Measurements from ENCODE around the gene COLQ.

The COLQ gene

GRCh38 chr3:15453991-15454625 is 67.4 kb downstream of the COLQ start:
- DNase-seq = no peak

DNA sequence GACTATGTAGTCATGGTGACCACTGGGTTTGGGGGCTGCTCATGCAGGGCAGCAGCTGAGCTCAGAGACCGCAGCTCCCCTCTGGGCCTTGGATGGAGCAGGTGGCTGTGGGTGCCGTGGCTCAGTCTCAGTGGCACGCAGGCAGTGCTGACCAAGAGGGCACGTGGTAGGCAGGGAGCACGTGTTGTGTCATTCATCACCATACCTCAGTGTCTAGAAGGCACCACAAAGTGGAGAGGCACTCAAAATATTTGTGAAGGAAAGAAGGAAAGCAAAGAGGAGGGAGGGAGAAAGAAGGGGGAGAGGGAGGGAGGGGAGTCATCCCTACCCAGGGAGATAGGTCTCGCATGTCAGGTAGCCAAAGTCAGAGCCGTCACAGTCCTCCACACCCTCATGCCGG is 68.0 kb downstream of the COLQ start:
- DNase-seq = no peak

DNA sequence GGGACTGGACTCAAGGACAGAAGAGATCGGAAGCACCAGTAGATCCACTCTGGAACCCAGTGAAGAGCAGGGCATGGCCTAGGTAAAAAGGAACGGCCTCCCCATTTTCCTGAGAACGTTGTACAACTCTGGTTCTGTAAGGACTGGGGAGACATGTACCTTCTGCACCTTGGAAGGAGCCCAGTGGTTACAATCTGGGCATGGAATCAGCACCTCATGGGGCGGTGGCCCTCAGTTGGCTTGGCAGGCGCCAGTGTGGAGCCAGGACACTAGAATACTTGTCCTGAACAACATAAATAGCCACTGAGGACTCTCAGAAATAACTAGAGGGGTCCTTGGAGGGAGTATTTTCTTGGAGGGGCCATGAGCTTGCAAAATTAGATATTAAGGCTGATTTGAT is 68.5 kb downstream of the COLQ start:
- no peak for DNase-seq

- no peak for DNase-seq
These were observed 69.3 kb downstream of the COLQ start for GRCh38 chr3:15452156-15452555.

- DNase-seq = no peak
These were observed 70.0 kb downstream of the COLQ start for GRCh38 chr3:15451216-15452113.

GRCh38 chr3:15450438-15451215 is 70.9 kb downstream of the COLQ start:
- DNase-seq = no peak

- no peak for DNase-seq
These were observed 71.8 kb downstream of the COLQ start for GRCh38 chr3:15449489-15450224.

DNA sequence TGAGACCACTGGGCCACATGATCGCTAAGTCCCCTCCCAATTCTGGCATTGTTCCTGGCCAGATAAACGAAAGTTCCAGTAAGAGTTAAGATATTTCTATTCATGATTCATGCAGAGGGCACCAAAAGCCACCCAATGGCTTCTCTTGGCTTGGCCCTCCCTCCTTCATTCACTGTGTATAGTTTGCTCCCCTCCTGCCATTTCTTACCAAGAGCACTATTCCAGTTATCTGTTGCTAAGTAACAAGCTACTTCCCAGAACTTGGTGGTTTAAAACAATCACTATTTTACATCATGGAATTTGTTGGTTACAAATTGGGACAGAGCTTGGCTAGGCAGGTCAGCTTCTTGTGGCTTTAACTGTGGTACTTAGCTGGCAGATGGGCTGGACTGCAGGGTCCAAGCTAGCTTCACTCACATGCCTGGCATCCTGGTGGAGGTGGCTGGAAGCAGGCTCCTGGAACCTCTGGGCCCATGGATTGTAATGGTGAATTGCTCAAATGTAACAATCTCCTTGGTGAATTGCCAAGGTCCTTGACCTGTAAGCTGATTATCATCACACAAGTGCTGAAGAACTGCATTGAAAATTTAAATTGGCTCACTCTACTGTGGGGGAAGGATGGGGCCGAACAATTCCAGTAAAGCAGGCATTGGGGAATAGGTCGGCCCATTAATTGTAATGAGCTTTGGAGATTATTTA is 77.5 kb downstream of the COLQ start:
- no peak for DNase-seq

- DNase-seq = no peak
These were observed 80.6 kb downstream of the COLQ start for GRCh38 chr3:15440891-15441290.

DNA sequence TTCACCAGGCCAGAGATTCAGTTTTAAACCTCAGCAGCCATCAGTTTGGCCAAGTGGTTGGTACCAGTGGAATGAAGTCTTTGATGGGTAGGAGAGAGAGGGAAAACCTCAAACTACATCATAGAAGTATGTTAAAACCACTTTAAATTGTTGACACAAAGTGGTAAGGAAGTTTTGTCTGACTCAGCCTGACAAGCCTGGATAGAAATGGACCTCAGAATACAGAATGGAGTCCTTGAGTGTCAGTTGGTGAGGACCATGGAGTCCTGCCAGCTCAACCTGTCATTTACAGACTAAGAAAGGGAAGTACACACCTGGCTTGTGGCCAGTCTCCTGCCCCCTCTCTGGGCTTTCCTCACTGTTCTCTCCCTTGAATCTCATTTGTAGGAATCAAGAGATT is 82.0 kb downstream of the COLQ start:
- DNase-seq = no peak

GRCh38 chr3:15438983-15439382 is 82.5 kb downstream of the COLQ start:
- DNase-seq = no peak

- DNase-seq = no peak
These were observed 85.3 kb downstream of the COLQ start for GRCh38 chr3:15436246-15436645.

- no peak for DNase-seq
These were observed 86.8 kb downstream of the COLQ start for GRCh38 chr3:15434756-15435155.

DNA sequence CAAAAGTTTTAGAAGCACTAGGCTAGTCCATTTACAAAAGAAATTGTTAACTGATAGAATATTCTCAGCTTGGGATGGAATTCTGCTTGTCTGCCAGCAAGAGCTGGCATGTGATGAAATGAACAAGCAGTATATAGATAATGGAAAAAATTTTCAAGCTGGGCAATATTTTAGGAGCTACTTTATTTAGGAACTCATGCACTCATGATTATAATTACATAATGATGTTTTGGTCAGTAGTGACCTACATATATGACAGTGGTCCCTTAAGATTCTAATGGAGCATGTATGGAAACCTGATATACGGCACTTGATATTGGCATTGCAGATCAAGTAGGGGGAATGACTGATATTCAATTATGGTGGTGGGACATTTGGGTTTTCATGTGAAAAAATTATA is 88.0 kb downstream of the COLQ start:
- DNase-seq = no peak

DNA sequence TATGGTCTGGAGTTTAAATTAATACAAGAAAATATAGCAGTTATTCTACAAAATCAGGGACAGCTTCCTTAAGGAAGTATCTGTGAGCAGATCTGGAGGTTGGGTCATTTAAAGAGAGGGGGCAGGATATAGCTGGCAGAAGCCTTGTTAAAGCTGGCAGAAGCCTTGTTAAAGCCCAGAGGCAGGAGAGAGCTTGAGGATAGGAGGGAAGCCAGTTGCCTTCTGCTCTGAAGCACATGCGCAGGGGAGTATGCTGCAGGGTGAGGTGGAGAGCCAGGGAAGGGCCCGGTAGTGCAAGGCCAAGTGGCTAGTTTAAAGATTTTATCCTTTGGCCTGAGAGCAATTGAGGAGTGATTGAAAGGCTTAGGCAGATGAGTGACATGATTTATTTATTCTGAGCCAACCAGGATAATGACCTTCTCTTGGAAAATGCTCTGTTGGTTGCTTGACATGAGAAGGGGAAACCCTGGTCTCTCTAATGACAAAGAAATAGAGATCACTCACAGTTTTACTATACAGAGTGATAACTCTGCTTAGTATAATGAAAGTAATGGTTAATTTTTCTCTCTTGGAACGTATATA is 90.2 kb downstream of the COLQ start:
- no peak for DNase-seq

DNA sequence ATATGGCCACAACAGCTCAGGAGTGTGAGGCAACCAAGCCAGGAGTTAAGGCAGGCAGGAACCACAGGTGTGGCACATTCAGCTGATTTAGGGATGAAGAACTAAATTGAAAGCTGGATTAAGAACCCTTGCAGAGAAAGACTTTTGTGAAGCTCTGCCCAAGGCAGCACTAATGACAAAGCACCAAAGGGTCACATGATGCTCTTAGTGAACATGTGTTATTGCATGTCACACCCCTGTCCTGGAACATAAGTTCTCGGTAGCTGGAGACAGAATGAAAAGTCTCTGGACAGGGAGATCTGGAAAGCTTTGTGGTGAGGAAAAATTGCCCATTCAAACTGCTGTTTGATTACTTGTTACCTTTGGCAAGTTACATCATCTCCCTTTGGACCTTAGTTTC is 90.9 kb downstream of the COLQ start:
- DNase-seq = no peak

DNA sequence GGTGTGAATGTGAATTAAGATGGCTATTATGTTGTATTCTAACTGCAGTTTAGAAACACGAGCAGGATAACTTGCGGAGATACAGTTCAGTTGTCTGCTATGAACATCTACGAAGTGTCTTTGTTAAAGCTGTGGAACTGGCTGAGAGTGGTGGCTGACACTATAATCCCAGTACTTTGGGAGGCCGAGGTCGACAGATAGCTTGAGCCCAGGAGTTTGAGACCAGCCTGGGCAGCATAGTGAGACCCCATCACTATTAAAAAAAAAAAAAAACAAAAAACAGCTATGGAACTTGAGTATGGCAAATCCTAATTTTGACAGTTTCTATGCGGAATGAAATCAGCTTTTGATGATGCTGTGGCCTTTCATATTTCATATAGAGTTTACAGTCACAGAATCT is 92.4 kb downstream of the COLQ start:
- DNase-seq = no peak

GRCh38 chr3:15428539-15428938 is 93.0 kb downstream of the COLQ start:
- no peak for DNase-seq

GRCh38 chr3:15427981-15428380 is 93.5 kb downstream of the COLQ start:
- DNase-seq = no peak

DNA sequence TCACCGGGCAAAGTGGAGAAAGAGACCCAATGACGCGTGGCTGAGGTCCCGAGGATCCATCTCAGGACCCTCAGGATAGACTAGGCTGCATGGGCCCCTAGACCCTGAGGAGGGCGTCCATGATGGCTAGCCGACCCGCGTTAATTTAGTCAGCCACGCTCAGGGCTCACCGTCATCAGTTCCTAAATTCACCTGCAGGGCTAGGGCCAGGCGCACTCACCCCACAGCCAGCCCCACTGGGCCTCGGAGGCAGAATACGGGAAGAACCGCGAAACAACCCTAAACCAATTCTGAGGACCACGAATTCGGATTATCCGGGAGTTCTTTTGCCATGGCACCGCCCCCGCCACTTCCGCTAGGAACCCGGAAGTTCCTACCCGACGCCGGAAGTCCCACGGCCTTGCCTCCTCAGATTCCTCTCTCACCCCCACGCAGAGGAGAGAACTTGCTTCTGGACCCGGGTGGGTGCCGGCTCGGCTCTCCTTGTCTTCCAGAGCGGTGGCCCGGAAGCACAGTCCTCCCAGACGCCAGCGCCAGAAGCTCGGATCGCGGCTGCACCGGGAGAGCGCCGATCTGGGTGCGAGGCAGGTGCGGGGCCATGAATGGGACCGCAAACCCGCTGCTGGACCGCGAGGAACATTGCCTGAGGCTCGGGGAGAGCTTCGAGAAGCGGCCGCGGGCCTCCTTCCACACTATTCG is 94.2 kb downstream of the COLQ start, which contains the start of the genes EAF1 and METTL6:
TSS of gene EAF1 (plus strand) at position 417 of the 699 bp plus-strand sequence. CDS start at position 599, 182 bp downstream.
TSS of gene METTL6 (minus strand) at position 363 of the 699 bp plus-strand sequence. CDS start 1,033 bp downstream, outside the sequence.
- DNase-seq = peak; percentile 81

- DNase-seq = no peak
These were observed 94.9 kb downstream of the COLQ start for GRCh38 chr3:15426579-15427118.

Measured in NCI-H345 (cell line).